Neutrophil (primary cell): ENCODE measurements around the gene OLFML1.

Experiments used
- H3K27ac ChIP-seq: fragments of 200-600 bp; sonication (generic); 2 replicates; pipeline ENCODE4 v1.5.1; 2016; ENCODE audit warnings: mild to moderate bottlenecking, moderate library complexity
- H3K27me3 ChIP-seq: fragments of 200-600 bp; sonication (generic); 2 replicates; pipeline ENCODE4 v1.6.0; 2016; ENCODE audit warnings: mild to moderate bottlenecking
- H3K36me3 ChIP-seq: fragments of 200-600 bp; sonication (generic); 2 replicates; pipeline ENCODE4 v1.5.1; 2017
- H3K4me1 ChIP-seq, 2 experiments: fragments of 200-600 bp in 1 of 2; sonication (generic) in 1 of 2; 1 replicate in 1 of 2; 2 replicates in 1 of 2; pipeline versions ENCODE4 v1.5.1 to v1.6.1; 2013 to 2016; ENCODE audit warnings: low read depth in 1 of 2, low read length in 1 of 2, mild to moderate bottlenecking in 1 of 2, moderate library complexity in 1 of 2; ENCODE audit not compliant: control insufficient read depth in 1 of 2, insufficient read depth in 1 of 2
- H3K4me3 ChIP-seq, 2 experiments: fragments of 200-600 bp in 1 of 2; sonication (generic) in 1 of 2; 1 replicate in 1 of 2; 2 replicates in 1 of 2; pipeline ENCODE4 v1.5.1; 2013 to 2016; ENCODE audit warnings: low read depth in 1 of 2, low read length in 1 of 2, mild to moderate bottlenecking in 1 of 2, moderate library complexity in 1 of 2
- H3K9me3 ChIP-seq: fragments of 200-600 bp; sonication (generic); 2 replicates; pipeline ENCODE4 v1.5.1; 2016
- TF ChIP-seq, protein P1 (sequence below): fragments of 200-600 bp; sonication (generic); IDR thresholded peaks from 2 replicates; pipeline ENCODE4 v1.5.1; 2016; ENCODE audit warnings: antibody characterized with exemption

Gene OLFML1

DNA sequence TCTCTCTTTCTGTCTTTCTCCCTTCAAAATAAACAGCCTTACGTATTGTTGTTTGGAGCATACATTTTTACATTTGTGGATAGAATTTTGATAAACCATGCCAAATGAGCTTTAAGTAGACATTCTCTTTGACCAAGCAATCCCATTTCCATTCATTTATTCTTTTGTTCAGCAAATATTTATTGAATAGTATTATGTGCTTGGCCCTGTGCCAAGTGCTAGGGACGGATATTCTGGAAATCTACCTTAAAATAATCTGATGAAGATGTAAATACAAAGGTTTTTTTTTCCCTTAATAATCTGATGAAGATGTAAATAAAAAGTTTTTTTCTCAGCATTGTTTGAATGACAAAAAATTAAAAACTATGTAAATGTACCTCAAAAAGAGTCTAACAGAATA lies 2.1 kb downstream of the OLFML1 start:
- Histone ChIP-seq H3K4me3 (no peak overlapping the region), H3K27ac (no peak overlapping the region), H3K4me1 (no peaks in the 10 kb centered on the region), H3K27me3 (no peaks in the 10 kb centered on the region), H3K9me3 (no peaks in the 10 kb centered on the region), H3K36me3 (no peaks in the 10 kb centered on the region)
- TF ChIP-seq, protein P1, sequence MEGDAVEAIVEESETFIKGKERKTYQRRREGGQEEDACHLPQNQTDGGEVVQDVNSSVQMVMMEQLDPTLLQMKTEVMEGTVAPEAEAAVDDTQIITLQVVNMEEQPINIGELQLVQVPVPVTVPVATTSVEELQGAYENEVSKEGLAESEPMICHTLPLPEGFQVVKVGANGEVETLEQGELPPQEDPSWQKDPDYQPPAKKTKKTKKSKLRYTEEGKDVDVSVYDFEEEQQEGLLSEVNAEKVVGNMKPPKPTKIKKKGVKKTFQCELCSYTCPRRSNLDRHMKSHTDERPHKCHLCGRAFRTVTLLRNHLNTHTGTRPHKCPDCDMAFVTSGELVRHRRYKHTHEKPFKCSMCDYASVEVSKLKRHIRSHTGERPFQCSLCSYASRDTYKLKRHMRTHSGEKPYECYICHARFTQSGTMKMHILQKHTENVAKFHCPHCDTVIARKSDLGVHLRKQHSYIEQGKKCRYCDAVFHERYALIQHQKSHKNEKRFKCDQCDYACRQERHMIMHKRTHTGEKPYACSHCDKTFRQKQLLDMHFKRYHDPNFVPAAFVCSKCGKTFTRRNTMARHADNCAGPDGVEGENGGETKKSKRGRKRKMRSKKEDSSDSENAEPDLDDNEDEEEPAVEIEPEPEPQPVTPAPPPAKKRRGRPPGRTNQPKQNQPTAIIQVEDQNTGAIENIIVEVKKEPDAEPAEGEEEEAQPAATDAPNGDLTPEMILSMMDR: no peak

DNA sequence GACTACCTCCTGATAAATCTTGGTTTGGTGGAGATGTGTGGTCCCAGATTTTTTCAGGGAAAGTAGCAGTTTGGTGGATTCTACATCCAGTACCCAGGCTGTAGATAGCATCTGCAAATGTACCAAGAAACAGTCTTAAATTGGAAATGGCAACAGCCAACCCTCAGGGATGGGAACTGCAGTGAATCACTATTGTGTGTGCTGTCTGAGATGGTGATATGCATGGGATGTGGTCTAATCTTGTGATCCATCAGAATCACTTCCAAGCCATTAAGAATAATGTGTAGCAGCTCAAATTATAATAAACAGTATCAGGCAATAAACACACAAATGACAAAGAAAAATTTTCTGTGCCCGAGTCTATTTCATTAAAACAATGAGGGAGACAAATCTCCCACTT lies 3.4 kb downstream of the OLFML1 start:
- H3K9me3 ChIP-seq: no peaks in the 10 kb centered on the region
- no peaks in the 10 kb centered on the region for H3K27me3 ChIP-seq
- TF ChIP-seq, protein P1: no peak
- H3K4me3 ChIP-seq: no peak overlapping the region
- peaks cover 0 to 2% of the 10 kb centered on the region in 2 experiments for H3K4me1 ChIP-seq
- H3K36me3 ChIP-seq: no peaks in the 10 kb centered on the region
- H3K27ac ChIP-seq: no peak overlapping the region

DNA sequence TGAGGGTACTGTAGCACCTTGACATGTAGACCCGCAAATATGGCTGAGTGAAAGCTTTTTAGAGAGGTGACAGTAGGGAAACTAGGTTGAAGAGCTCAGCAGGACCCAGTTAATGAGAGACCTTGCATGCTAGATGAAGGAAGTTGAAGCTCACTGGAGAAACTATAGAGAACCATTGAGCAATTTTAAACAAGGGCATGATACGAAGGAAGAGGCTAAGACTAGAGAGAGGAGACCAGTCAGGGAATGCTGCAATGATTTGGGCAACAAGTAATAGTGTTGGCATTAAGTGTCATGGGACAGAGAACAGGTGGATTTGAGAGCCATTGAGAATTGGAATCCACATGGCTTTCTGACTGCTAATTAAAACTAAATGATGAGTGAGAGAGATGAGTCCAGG lies 4.1 kb downstream of the OLFML1 start:
- Histone ChIP-seq H3K4me3 (no peak overlapping the region), H3K4me1 (peaks cover 0 to 9% of the 10 kb centered on the region in 2 experiments), H3K9me3 (no peaks in the 10 kb centered on the region), H3K36me3 (no peaks in the 10 kb centered on the region), H3K27me3 (no peaks in the 10 kb centered on the region), H3K27ac (no peak overlapping the region)
- TF ChIP-seq, protein P1: no peak

DNA sequence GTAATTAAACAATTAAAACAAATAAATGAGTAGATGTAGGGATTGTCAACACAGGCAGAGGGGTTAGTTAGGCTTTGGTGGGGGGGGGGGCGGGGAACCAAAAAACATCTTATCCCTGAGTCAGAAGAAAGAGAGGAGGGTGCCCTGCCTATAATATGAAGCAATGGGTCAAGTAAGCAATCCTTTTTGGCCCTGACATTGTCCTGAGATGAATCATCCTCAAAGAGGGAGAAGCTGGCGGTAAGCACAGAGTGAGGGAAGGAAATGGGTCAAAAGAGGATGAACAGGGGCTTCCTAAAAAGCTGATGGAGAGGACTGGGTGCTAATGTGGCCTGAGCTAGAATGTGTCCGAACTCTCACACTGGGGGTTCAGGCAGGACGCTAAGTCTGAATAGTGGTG lies 4.7 kb downstream of the OLFML1 start:
- no peaks in the 10 kb centered on the region for H3K36me3 ChIP-seq
- no peak overlapping the region for H3K27ac ChIP-seq
- TF ChIP-seq, protein P1: no peak
- H3K27me3 ChIP-seq: no peaks in the 10 kb centered on the region
- no peaks in the 10 kb centered on the region for H3K9me3 ChIP-seq
- no peak overlapping the region for H3K4me3 ChIP-seq
- peaks cover 0 to 10% of the 10 kb centered on the region in 2 experiments for H3K4me1 ChIP-seq

DNA sequence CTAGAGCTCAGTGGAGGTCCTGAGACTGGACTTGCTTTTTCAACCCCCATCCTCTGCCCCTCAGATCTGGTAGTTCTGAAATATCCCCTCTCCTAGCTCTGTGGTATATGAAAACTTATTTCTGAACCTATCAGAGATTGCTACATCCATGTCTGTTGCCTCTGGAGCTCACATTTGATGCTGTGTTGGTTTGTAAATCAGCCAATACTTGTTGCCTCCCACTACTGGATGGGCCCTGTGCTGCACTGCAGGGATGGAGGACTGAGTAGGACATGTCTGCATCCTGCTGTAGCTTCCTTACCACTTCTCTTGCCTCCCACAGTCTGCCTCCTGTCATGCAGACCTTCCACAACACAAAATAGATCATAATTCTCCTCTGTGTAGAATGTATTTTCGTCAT lies 5.2 kb downstream of the OLFML1 start:
- Histone ChIP-seq H3K9me3 (no peaks in the 10 kb centered on the region), H3K27me3 (no peaks in the 10 kb centered on the region), H3K27ac (no peak overlapping the region), H3K4me3 (no peak overlapping the region), H3K4me1 (peaks cover 0 to 10% of the 10 kb centered on the region in 2 experiments), H3K36me3 (no peaks in the 10 kb centered on the region)
- TF ChIP-seq, protein P1: no peak

DNA sequence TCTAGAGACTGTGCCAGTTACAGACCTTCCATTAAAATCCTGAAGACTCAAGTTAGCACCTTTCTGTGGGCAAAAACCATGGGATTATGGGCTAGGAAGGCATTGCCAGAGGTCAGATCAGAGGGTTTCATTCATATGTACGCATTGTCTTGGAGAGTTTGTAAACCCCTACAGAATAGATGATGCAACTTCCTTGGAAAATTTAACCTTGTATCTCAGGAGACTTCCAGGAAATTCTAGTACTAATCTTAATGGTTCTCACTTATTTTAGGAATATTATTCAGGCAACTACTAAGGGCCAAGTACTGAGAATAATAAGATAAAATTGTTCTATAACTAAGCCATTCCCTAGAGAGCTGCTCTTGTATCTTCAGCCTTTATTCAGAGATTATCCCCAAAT lies 6.9 kb downstream of the OLFML1 start:
- Histone ChIP-seq H3K4me1 (peaks cover 0 to 23% of the 10 kb centered on the region in 2 experiments), H3K36me3 (no peaks in the 10 kb centered on the region), H3K4me3 (no peak overlapping the region), H3K9me3 (no peaks in the 10 kb centered on the region), H3K27me3 (no peaks in the 10 kb centered on the region), H3K27ac (no peak overlapping the region)
- TF ChIP-seq, protein P1: no peak
